Body of pancreas (tissue), 4 donors: Measurements from ENCODE around the gene RAB11FIP3. TPM values are rescaled to one million over a fixed set of nuclear protein-coding genes. Genes with fewer than 3 reads are reported as not detected.
A peak's percentile ranks its signal among the peaks of the same experiment; 100 is the strongest.

ENCODE experiments used
- ATAC-seq: fragments of 150-250 bp; one replicate; pipeline ENCODE4 v1.9.1; 2016
- DNase-seq, 4 donors: peaks; one replicate each; pipeline ENCODE4 v3.0.0-alpha.2; 2019
- H3K27ac ChIP-seq, 4 donors: fragments of 200-600 bp; sonication (generic); 1 replicate in 3 of 4; 2 replicates in 1 of 4; pipeline versions ENCODE4 v1.5.1 to v1.6.1; 2016 to 2019; ENCODE audit warnings: mild to moderate bottlenecking in 1 of 4, mixed read lengths in 1 of 4, moderate library complexity in 1 of 4
- H3K27me3 ChIP-seq, 2 donors: fragments of 200-600 bp; sonication (generic); one replicate each; pipeline ENCODE4 v1.6.0; 2016; ENCODE audit warnings: mild to moderate bottlenecking in 1 of 2
- H3K36me3 ChIP-seq, 2 donors: fragments of 200-600 bp; sonication (generic); replicated peaks in 1 of 2; 2 replicates each; pipeline ENCODE4 v1.5.1; 2016; ENCODE audit warnings: low read depth in 2 of 2; ENCODE audit not compliant: insufficient read depth in 1 of 2
- H3K4me1 ChIP-seq: fragments of 200-600 bp; sonication (generic); one replicate; pipeline ENCODE4 v1.6.0; 2016
- H3K4me3 ChIP-seq, 2 donors: fragments of 200-600 bp; sonication (generic); 1 replicate in 1 of 2; 2 replicates in 1 of 2; pipeline ENCODE4 v1.5.1; 2016 to 2019
- H3K9me3 ChIP-seq, 3 donors: fragments of 200-600 bp; sonication (generic); 1 replicate in 2 of 3; 2 replicates in 1 of 3; pipeline ENCODE4 v1.5.1; 2016
- CTCF ChIP-seq, 7 experiments: fragments of 450-650 bp in 4 of 7; fragments of 200-600 bp in 3 of 7; sonication (generic) in 3 of 7; IDR thresholded peaks; one replicate each; pipeline ENCODE4 v1.5.1; 2016 to 2019; ENCODE audit warnings: antibody characterized with exemption in 7 of 7
- POLR2A ChIP-seq, 3 donors: fragments of 450-650 bp; IDR thresholded peaks; one replicate each; pipeline ENCODE4 v1.6.1; 2016; ENCODE audit warnings: antibody characterized with exemption in 3 of 3, mild to moderate bottlenecking in 2 of 3
- WGBS, 2 donors: methylation state at CpG; one replicate each; pipeline ENCODE4 v1.1.5; 2017; 5-methylcytosine and 5-hydroxymethylcytosine counted together
- intact Hi-C: fragments of 100-400 bp; cut with DNase I; formaldehyde crosslinking; loops from one replicate; pipeline ENCODE4 v1.15.1; 2023
- total RNA-seq, 2 donors: library from RNA; depleted of rRNA; stranded (reverse); fragments of >200 nt; gene quantifications; one replicate each; pipeline ENCODE4 v1.1.0, GENCODE V29; 2016

Gene RAB11FIP3
- total RNA-seq, 2 donors from 2014 or later = 50.1 to 122 TPM

GRCh38 chr16:400061-400591 lies 25.3 kb upstream of the RAB11FIP3 start:
- no peak for TF ChIP-seq POLR2A (IDR thresholded peaks at IDR 0.05)
- TF ChIP-seq CTCF (IDR thresholded peaks at IDR 0.05) = no peak
- no peaks in the 10 kb centered on the region for H3K9me3 ChIP-seq
- intact Hi-C loops = no loop called here
- H3K4me3 ChIP-seq = no peak overlapping the region
- peaks cover 37% of the 10 kb centered on the region for H3K4me1 ChIP-seq
- no peak for DNase-seq
- ATAC-seq = no peak
- WGBS, 2 donors = 80 to 85% methylated on average over 4 to 10 of the region's 10 CpGs
- H3K36me3 ChIP-seq = no peaks in the 10 kb centered on the region
- H3K27me3 ChIP-seq = no peaks in the 10 kb centered on the region
- H3K27ac ChIP-seq = peak overlapping the region in 1 of 4 donors; percentile 97

- ATAC-seq (peak; percentile 88), DNase-seq (peak; percentile 96 to 98 (median 98))
- H3K27me3 ChIP-seq = no peaks in the 10 kb centered on the region
- H3K27ac ChIP-seq = peak within 1 kb of the TSS; percentile 86 to 97 (median 94)
- WGBS, 2 donors = 0 to 1% methylated on average over 29 to 90 of the region's 91 CpGs
- no peaks in the 10 kb centered on the region for H3K36me3 ChIP-seq
- peak within 1 kb of the TSS; percentile 54 to 76 for H3K4me3 ChIP-seq
- H3K9me3 ChIP-seq = no peaks in the 10 kb centered on the region
- TF ChIP-seq CTCF (IDR thresholded peaks at IDR 0.05) = peak in 6 of 7 experiments; percentile 25 to 61 (median 36)
- peak; percentile 38 to 80 (median 69) for TF ChIP-seq POLR2A (IDR thresholded peaks at IDR 0.05)
- intact Hi-C loops = no loop called here
- peaks cover 34% of the 10 kb centered on the region for H3K4me1 ChIP-seq
Observed at GRCh38 chr16:401468-402348, 23.7 kb upstream of the RAB11FIP3 start, which contains the start of gene DECR2. Gene DECR2 (plus strand): TSS chr16:401885. CDS start chr16:401964, 79 bp downstream.

GRCh38 chr16:404971-405486 lies 20.4 kb upstream of the RAB11FIP3 start:
- Histone ChIP-seq H3K27ac (no peak overlapping the region), H3K27me3 (no peaks in the 10 kb centered on the region), H3K4me1 (peaks cover 22% of the 10 kb centered on the region), H3K36me3 (no peaks in the 10 kb centered on the region), H3K4me3 (no peak overlapping the region), H3K9me3 (no peaks in the 10 kb centered on the region)
- ATAC-seq (no peak), DNase-seq (no peak)
- TF ChIP-seq CTCF (IDR thresholded peaks at IDR 0.05) (no peak), POLR2A (IDR thresholded peaks at IDR 0.05) (no peak)
- 78 to 87% methylated on average over 9 to 12 of the region's 12 CpGs for whole genome bisulfite sequencing, 2 donors
- intact Hi-C loops = no loop called here

GRCh38 chr16:405548-406506 lies 19.6 kb upstream of the RAB11FIP3 start:
- DNase-seq (no peak), ATAC-seq (no peak)
- Histone ChIP-seq H3K4me1 (peaks cover 15% of the 10 kb centered on the region), H3K4me3 (no peak overlapping the region), H3K27ac (no peak overlapping the region), H3K9me3 (no peaks in the 10 kb centered on the region), H3K27me3 (no peaks in the 10 kb centered on the region), H3K36me3 (no peaks in the 10 kb centered on the region)
- intact Hi-C loops = no loop called here
- 79 to 85% methylated on average over 16 to 19 of the region's 27 CpGs for WGBS, 2 donors
- no peak for TF ChIP-seq POLR2A (IDR thresholded peaks at IDR 0.05)
- no peak for TF ChIP-seq CTCF (IDR thresholded peaks at IDR 0.05)
